NCI-H82 (cell line): Measurements from ENCODE around the gene PHC2.

ENCODE experiments used
- DNase-seq: peaks from one replicate; lab custom pipeline; 2025; lab: John Stamatoyannopoulos, UW

PHC2 gene

GRCh38 chr1:33388805-33389771 lies 41.8 kb downstream of the PHC2 start:
- DNase-seq, result no peak

DNA sequence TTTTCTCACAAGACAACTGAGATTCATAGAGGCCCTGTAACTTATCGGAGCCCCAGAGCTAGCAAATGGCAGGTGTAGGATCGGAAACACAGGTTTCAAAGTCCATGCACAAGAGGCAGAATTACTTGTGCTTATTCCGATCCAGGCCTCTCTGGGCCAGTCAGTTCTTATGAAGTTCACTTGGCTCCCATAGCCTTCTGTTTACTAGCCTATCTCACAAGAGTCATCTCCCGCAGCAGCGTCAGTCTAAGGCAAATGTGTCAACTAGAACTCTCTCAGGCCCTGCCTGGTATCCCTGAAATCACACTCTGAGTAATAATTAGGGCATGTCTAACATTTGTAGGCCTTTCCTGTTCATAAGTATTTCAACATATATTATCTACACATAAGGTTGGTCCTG lies 43.3 kb downstream of the PHC2 start:
- DNase-seq, result no peak

DNA sequence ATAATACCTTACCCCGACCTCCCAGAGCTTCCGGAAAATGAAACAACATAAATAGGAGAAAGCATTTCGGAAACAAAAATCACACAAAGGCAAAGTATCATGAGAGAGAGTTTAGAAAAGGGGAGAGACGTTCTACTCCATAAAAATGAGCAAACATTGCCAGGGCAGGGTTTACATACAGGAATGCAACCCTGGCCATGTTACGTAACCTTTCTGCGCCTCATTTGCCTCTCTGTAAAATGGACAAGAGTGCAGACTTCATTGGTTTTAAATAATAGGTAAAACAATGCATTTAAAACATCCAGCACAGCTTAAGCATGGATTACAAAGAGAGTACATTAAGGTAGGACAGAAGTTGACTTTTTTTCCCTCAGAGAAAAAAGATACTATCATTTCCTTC lies 45.6 kb downstream of the PHC2 start:
- DNase-seq, result no peak

DNA sequence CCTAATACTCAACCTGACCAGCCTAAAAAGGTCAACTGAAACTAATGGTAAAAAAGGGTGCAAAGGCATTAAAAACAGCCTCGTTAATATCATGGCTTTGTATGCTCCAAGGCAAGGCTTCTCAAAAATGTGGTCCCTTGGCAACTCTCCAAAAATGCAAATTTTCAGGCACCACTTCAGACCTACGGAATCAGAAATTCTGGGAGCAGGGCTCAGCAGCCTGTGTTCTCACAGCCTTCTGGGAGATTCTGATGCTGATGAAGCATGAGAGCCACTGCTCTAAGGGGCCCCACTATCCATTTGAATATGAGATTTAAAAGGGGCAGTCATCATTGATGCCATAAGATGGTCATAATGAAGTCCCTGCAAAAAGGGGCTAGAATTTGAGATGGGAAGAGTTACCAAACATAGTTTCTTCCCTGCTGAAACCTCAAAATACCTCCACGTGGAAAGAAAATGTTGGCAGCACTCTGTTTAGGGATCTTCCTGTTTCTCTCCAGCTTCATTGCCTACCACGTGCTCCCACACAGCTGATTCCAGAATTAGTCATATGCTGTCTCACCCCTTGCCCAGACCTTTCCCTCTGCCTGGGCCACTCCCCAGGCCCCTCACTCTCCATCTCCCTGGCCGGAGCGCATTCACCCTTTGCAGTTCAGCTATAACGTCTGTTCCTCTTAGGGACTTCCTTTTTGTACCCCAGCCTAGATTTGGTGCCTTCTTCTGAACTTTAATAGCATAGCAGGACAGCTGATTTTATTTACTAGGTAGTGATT lies 46.7 kb downstream of the PHC2 start:
- no peak for DNase-seq

- no peak for DNase-seq
Measured at GRCh38 chr1:33383489-33383888, 47.4 kb downstream of the PHC2 start.

DNA sequence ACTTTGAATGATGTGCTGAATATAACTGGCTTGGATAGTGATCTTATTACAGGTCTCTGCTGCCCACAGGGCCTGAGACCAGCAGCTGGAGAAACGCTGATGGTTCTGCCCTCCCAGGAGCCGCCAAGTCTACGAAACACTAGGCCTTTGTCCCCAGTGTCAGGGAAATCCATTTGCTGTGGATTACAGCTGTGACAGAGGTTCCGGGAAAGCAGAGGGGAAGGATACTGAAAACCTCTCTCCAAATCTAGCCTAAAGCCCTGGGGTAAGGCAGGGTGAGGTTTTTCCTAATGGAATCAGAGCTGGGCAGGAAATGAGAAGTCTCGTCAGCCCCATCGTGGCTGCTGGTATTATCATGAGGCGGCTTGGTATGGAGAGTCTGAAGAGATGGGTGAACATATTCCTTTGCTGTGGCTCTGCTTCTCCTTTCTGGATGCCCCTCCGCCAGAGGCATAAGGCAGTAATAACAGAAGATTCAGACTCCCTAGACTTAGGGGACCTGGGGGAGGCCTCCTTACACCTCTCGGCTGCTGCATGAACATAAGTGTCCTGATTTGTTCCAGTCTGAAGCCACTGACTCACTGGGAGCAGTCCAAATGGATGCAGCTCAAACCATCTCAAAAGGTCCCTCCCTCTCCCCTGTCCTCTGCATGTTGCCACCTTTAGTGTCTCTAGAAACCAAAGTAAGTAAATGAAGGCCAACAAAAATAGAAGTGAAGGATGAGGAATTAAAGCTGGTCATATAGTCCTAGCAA lies 48.1 kb downstream of the PHC2 start:
- peak; percentile 79 for DNase-seq

- DNase-seq, result no peak
Measured at GRCh38 chr1:33381977-33382376, 48.9 kb downstream of the PHC2 start.

DNA sequence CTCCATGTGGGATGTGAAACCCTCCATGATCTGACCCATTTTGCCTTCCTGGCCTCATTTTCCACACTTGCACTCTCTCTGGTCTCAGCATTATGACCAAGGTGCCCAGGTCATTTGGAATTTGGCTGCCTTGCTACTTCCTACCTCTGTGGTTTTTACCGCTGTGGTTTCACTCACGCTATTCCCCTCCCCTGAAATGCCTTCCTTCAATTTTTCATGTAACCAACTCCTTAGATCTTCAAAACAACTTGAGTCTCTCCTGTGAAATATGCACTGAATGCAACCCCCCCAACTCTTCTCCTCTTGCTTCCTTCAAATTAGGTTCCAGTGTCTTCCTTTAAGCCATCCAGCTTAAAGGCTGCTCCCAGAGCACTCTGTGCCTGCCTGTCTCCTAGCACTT lies 50.1 kb downstream of the PHC2 start:
- no peak for DNase-seq

GRCh38 chr1:33379631-33380354 lies 51.1 kb downstream of the PHC2 start:
- peak; percentile 66 for DNase-seq

- DNase-seq, result no peak
Measured at GRCh38 chr1:33378976-33379375, 51.9 kb downstream of the PHC2 start.

- DNase-seq, result no peak
Measured at GRCh38 chr1:33378524-33378923, 52.4 kb downstream of the PHC2 start.

GRCh38 chr1:33377756-33378155 lies 53.1 kb downstream of the PHC2 start:
- no peak for DNase-seq

GRCh38 chr1:33377013-33377412 lies 53.9 kb downstream of the PHC2 start:
- DNase-seq, result no peak

GRCh38 chr1:33375316-33375715 lies 55.6 kb downstream of the PHC2 start:
- no peak for DNase-seq

DNA sequence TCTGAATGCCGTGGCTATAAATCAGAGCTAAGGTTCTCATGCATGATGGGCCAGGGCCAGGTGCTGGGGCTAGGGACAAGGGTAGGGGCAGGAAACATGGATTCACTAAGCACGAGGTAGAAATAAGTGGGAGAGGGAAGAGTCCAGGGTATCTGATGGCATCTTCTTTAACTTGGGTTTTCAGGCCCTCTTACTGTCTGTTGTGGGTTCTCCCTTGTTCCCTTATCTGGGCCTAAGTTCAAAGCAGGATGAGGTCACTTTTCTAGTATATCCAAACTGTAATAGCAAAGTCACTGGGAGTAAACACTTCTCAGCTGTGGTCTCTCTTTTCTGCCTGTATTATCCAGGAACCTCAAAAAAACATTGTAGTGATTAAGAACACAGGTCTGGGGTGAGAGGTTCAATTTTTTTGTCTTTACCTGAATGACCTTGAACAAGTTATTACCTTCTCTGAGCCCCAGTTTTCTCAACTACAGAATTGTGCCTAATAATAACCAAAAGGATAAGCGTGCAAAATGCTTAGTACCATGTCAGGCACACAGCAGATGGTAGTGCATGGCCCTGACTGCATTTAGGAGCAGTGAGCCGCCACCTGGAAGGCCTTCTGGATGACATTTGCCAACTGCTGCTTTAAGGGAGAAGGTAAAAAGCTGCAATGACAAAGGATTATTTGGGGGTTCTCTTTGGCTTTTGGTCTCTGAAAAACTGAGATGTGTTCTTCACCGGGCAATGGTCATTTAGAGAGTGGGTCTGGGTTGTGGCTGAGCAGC lies 56.4 kb downstream of the PHC2 start:
- DNase-seq, result peak; percentile 60

GRCh38 chr1:33373606-33374005 lies 57.3 kb downstream of the PHC2 start:
- DNase-seq, result no peak

DNA sequence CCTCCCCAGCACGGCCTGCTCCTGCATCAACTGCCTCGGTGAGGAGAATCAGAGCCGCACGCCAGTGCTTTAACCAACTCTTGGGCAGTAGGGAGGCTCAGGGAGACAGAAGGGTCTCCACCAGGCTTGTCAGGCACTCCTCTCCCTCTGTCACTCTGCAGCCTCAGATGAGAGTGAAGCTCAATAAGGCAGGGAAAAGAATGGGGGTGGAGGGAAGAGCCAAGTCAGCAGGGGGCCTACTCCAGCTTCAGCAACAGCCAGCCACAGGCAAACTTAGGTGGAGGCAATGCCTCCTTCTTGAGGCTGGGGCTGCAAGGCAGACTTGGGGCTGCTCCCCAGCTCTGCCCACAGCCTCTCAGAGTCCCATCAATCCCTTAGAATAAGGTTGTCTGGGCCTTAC lies 58.2 kb downstream of the PHC2 start:
- peak; percentile 42 for DNase-seq

GRCh38 chr1:33372162-33372561 lies 58.7 kb downstream of the PHC2 start:
- no peak for DNase-seq

- DNase-seq, result no peak
Measured at GRCh38 chr1:33371334-33371733, 59.6 kb downstream of the PHC2 start.

GRCh38 chr1:33370827-33371226 lies 60.1 kb downstream of the PHC2 start:
- DNase-seq, result no peak

DNA sequence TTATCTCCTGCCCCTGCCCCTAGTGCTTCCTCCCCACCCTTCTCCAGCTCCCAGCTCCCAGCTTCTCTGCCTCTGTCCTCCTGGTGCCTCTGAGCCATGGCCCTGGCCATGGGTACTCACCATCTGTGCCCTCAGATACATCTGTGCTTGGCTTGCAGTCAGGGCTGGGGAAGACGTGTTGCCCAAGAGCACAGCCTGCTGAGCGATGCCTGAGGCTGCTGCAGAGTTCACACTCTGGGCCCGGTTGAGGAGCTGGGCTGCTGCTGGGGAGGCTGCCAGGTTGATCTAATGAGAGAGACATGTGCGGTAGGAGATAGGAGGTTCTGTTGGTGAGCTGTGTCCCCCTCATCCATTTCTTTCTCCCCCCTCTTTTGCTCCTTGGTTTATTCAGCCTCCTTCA lies 60.6 kb downstream of the PHC2 start:
- no peak for DNase-seq
